Bronchial epithelial cell (primary cell): ENCODE results near the gene ASB12. TPM values are rescaled to one million over a fixed set of nuclear protein-coding genes. Genes with fewer than 3 reads are reported as not detected.
A peak's percentile ranks its signal among the peaks of the same experiment; 100 is the strongest.

ENCODE experiments used
- DNase-seq: peaks from one replicate; pipeline ENCODE4 v3.0.0-alpha.2; 2010; ENCODE audit warnings: low read depth
- FAIRE-seq: peaks from 2 replicates; lab custom pipeline; 2011; peaks lifted over from hg19 to GRCh38; lab: Jason Lieb, UNC
- H3K27me3 ChIP-seq: 2 replicates; pipeline ENCODE4 v1.5.1; 2011; ENCODE audit warnings: low read length; ENCODE audit not compliant: control insufficient read depth, insufficient read depth
- H3K36me3 ChIP-seq: 2 replicates; pipeline ENCODE4 v1.5.1; 2011; ENCODE audit warnings: low read length; ENCODE audit not compliant: control insufficient read depth, insufficient read depth
- H3K4me3 ChIP-seq: 2 replicates; pipeline ENCODE4 v1.5.1; 2011; ENCODE audit warnings: mild to moderate bottlenecking, low read depth, low read length, control low read depth
- CTCF ChIP-seq: IDR thresholded peaks from 2 replicates; pipeline ENCODE4 v1.5.1; 2011; ENCODE audit warnings: mild to moderate bottlenecking, moderate library complexity, low read length, control low read depth, inconsistent platforms; ENCODE audit not compliant: insufficient read depth, severe bottlenecking
- total RNA-seq: library from RNA; depleted of rRNA; stranded (reverse); fragments of >200 nt; gene quantifications from 2 replicates; pipeline ENCODE4 v1.2.1, GENCODE V29; 2014

ASB12 gene
- total RNA-seq, 1 donor from 2014 or later = not detected

- TF ChIP-seq CTCF = peak; percentile 16
- FAIRE-seq = no peak
- no peaks in the 10 kb centered on the region for H3K36me3 ChIP-seq
Observed at GRCh38 chrX:64205735-64206501, 24.5 kb downstream of the ASB12 start.

GRCh38 chrX:64205441-64205734, 25.0 kb downstream of the ASB12 start, which contains the start of gene AMER1:
Gene AMER1 (minus strand): TSS chrX:64205708. CDS start chrX:64193286, 12,422 bp downstream.
- DNase-seq (no peak), FAIRE-seq (no peak)
- no peaks in the 10 kb centered on the region for H3K27me3 ChIP-seq
- peak within 1 kb of the TSS; percentile 63 for H3K4me3 ChIP-seq
- H3K36me3 ChIP-seq = no peaks in the 10 kb centered on the region
- TF ChIP-seq CTCF = no peak

More at GRCh38 chrX:64205735-64206501, 24.5 kb downstream of the ASB12 start:
- H3K4me3 ChIP-seq = peak overlapping the region; percentile 63
- H3K27me3 ChIP-seq = no peaks in the 10 kb centered on the region
- DNase-seq = peak; percentile 81

GRCh38 chrX:64204701-64205440, 25.5 kb downstream of the ASB12 start:
- Histone ChIP-seq H3K4me3 (peak overlapping the region; percentile 63), H3K27me3 (no peaks in the 10 kb centered on the region), H3K36me3 (no peaks in the 10 kb centered on the region)
- no peak for TF ChIP-seq CTCF
- FAIRE-seq (no peak), DNase-seq (peak; percentile 10)

GRCh38 chrX:64204252-64204651, 26.2 kb downstream of the ASB12 start:
- no peak for DNase-seq

GRCh38 chrX:64202808-64203325, 27.5 kb downstream of the ASB12 start:
- TF ChIP-seq CTCF = no peak
- Histone ChIP-seq H3K4me3 (no peak overlapping the region), H3K36me3 (no peaks in the 10 kb centered on the region), H3K27me3 (no peaks in the 10 kb centered on the region)
- FAIRE-seq (no peak), DNase-seq (no peak)

More at GRCh38 chrX:64204252-64204651, 26.2 kb downstream of the ASB12 start:
- peak overlapping the region; percentile 63 for H3K4me3 ChIP-seq
- no peaks in the 10 kb centered on the region for H3K27me3 ChIP-seq
- no peaks in the 10 kb centered on the region for H3K36me3 ChIP-seq
- no peak for FAIRE-seq
- no peak for TF ChIP-seq CTCF
